GM21423 (cell line): ENCODE data around the gene RHOBTB3.
A peak's percentile ranks its signal among the peaks of the same experiment; 100 is the strongest.

Experiments
- ATAC-seq: cut with Tn5 transposase; IDR thresholded peaks from one replicate; pipeline ENCODE4 v1.9.1; 2021; ENCODE audit warnings: mild to moderate bottlenecking, moderate library complexity; ENCODE audit not compliant: unreplicated experiment

Gene RHOBTB3

GRCh38 chr5:95762652-95763041 lies 31.5 kb downstream of the RHOBTB3 start:
- ATAC-seq: no peak

GRCh38 chr5:95763941-95764340 lies 32.8 kb downstream of the RHOBTB3 start:
- no peak for ATAC-seq

- ATAC-seq: no peak
Observed at GRCh38 chr5:95768731-95769130, 37.6 kb downstream of the RHOBTB3 start.

GRCh38 chr5:95770830-95771708 lies 39.9 kb downstream of the RHOBTB3 start:
- ATAC-seq: no peak

GRCh38 chr5:95771892-95772291 lies 40.8 kb downstream of the RHOBTB3 start:
- no peak for ATAC-seq

- no peak for ATAC-seq
Observed at GRCh38 chr5:95773335-95774059, 42.4 kb downstream of the RHOBTB3 start.

- no peak for ATAC-seq
Observed at GRCh38 chr5:95777441-95777840, 46.3 kb downstream of the RHOBTB3 start.

- ATAC-seq: no peak
Observed at GRCh38 chr5:95778713-95779436, 47.7 kb downstream of the RHOBTB3 start.

- ATAC-seq: no peak
Observed at GRCh38 chr5:95779611-95780010, 48.5 kb downstream of the RHOBTB3 start.

GRCh38 chr5:95780597-95780996 lies 49.5 kb downstream of the RHOBTB3 start:
- no peak for ATAC-seq

- ATAC-seq: peak; percentile 91
Observed at GRCh38 chr5:95781101-95781583, 50.0 kb downstream of the RHOBTB3 start.

GRCh38 chr5:95782181-95782580 lies 51.0 kb downstream of the RHOBTB3 start:
- ATAC-seq: no peak

GRCh38 chr5:95783661-95784060 lies 52.5 kb downstream of the RHOBTB3 start:
- no peak for ATAC-seq

- no peak for ATAC-seq
Observed at GRCh38 chr5:95784514-95785302, 53.6 kb downstream of the RHOBTB3 start.

- no peak for ATAC-seq
Observed at GRCh38 chr5:95786821-95787418, 55.8 kb downstream of the RHOBTB3 start.

GRCh38 chr5:95788493-95788892 lies 57.4 kb downstream of the RHOBTB3 start:
- no peak for ATAC-seq

GRCh38 chr5:95791751-95792150 lies 60.6 kb downstream of the RHOBTB3 start:
- ATAC-seq: no peak

GRCh38 chr5:95794070-95794516 lies 63.0 kb downstream of the RHOBTB3 start:
- no peak for ATAC-seq

- no peak for ATAC-seq
Observed at GRCh38 chr5:95797301-95797700, 66.2 kb downstream of the RHOBTB3 start.

- ATAC-seq: no peak
Observed at GRCh38 chr5:95798048-95798447, 66.9 kb downstream of the RHOBTB3 start.
